ENCODE measurements around the gene ADSS2. TPM values are rescaled to one million over a fixed set of nuclear protein-coding genes. Genes with fewer than 3 reads are reported as not detected.

ADSS2 gene
- total RNA-seq, 1 experiment from 2014 or later: 53.1 TPM

DNA sequence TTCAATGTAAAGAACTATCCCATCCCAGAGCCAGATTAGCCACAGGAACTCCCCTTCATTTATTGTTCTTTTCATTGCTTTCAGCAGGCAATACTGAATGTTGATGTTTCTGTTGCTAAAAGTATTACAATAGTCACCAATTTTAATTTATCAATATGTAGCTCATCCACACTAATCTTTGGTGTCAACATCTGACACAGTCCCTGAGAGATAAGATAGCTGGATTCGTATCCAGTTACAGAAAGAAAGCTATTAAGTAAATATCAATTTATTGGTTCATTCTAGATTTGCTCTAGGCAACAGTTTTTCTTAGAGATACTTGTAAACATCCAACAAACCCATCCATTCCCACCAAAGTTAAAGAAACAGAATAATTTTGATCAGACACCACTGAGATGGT lies 4.7 kb downstream of the ADSS2 start:
- no peak for DNase-seq (ENCODE audit: low read depth)

DNA sequence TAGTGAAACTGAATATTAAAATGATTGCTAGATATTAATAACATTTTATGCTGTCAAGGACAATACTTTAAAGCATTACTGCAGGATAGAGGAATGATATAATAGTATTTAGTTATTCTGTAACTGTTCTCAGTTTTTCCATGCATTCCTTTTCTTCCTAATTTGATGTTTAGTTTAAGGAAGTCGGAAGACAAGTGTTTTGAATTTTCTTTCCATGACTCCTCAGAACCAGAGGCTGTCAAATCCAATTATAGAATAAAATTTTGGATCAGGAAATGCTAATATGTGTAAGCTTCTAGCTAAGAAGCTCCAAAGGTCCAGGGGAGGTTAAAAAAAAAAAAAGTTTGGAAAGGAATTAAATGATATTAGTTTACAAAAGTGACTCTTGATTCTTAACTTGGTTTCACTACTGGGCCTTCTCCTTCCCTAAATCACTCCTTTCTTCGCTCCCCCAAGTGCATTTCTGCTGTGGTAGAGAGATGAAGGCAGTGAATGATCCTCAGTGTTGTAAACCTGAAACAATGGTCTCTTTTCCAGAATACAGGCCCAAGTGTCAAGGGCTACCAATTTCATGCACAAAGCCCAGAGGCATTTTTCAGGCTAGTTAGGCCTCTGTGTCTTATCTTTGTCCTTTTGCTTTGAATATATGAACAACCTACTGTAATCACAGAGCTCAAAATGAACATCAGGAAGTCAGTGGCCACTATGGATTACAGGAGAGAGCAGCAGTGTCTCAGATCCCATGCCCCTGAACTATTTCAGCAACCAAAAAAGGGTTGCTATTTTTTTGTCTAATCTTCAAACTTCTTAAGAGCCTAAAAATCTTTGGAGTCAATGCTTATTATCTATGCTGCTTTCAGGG lies 6.2 kb downstream of the ADSS2 start:
- DNase-seq (ENCODE audit: low read depth): no peak

DNA sequence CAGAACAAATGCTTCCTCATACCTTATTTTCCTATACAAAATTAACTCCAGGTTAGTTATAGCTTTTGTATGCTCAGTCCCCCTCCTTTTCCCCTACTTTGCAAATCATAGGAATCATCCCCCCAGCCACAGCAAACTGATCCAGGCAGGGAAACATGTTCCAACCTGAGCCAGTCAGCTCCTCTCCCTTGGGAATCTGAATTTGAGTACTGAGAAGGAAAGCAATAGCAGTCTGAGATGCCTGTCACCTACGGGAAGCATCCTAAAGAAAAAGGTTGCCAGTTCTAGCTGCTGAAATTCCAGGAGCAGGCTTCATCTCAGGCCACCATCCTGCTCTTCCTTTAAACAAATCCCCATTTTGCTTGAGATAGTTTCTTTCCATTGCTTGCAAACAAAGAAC lies 6.9 kb downstream of the ADSS2 start:
- DNase-seq (ENCODE audit: low read depth): no peak

DNA sequence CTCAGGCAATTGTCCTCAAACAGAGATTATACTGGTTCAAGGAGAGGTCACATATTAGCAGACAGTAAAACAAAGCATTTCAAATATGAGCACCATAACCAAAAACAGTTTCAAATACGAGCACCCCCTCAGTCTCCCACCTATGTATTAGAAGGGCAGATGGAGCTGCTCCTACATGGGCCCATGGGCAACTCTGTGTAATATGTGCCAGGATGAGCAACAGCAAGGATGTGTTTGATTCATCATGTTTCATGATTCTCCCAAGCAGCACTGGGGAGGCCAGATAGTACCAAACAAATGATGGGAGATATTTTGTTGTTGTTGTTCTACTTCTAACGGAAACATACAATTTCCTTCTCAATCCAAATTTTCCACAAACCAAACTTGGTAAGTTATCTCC lies 8.9 kb downstream of the ADSS2 start:
- DNase-seq (ENCODE audit: low read depth): no peak

DNA sequence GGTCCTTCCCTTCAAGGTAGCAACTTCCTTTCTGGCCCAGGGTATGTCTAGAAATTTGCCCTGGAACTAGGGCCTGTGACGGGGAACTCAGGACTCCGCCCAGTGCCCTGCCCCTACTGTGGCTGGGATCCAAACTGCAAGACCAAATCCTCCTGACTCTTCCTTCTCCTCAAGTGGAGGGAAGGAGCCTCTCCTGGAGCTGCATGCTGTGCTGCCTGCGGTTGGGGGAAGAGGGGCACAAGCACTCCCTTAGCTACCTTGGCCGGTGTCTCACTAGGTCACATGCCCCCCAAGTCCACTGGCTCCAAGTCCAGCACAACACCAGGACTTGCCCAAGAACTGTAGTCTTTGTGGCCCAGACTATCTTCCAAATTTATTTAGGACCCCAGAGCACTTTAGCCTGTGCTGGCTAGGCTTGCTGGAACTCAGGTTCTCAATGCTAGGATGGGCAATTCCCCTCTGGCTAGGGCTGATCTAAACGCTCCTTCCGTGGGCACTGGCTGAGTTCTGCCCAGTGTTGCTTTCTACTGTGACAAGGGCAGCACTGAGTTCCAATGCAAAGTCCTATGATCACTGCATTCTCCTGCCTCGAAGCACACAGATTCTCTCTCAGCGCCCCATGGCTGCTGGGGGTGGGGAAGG lies 12.2 kb downstream of the ADSS2 start:
- no peak for DNase-seq (ENCODE audit: low read depth)

DNA sequence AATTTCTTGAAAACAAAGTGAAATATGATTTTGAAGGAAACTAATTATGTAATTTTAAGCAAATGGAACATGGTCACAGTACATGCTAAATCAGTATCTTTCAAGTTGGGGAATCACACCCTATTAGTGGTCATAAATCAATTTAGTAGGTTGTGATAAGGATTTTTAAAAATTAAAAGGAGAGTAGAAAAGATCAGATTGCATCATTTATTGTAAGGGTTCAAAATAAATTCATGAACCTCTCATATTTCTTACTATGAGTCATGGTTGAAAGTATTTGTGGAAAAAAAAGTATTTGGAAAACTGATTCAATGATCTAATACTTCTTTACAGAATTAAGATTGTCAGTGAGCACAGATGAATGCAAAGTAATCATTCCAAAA lies 14.6 kb downstream of the ADSS2 start:
- DNase-seq (ENCODE audit: low read depth): peak; percentile 27

DNA sequence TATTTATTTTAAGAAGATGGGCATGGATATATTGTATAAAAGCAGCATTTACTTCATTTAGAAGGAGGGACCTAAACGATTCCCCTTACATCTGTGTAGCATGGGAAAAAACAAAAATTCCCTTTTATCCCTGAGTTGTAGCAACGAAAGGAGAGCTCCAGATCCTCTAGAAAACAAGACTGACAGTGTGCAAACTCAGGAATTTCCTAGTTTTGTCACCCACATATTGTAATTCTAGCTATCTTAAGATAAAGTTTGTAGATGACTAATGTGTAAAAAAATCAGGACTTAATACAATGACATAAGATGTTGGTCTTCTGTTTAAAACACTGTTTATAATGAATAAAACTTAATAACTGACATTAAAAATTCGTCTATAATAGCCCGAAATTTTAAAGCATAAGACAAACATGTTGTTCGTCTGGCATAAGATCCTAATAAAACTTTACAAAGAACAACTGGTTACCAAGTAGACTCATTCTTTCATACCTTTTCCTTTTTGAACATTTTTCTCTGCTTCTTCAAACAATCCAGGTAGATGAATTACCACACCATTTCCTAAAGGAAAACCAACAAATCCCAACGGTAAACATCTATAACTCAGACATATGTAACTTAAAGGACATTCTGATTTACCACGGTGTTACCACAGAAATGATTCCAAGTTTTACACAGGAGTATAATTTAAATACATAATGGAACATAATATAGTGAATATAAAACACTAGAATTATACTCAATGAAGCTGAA lies 15.2 kb downstream of the ADSS2 start:
- DNase-seq (ENCODE audit: low read depth): peak; percentile 9

DNA sequence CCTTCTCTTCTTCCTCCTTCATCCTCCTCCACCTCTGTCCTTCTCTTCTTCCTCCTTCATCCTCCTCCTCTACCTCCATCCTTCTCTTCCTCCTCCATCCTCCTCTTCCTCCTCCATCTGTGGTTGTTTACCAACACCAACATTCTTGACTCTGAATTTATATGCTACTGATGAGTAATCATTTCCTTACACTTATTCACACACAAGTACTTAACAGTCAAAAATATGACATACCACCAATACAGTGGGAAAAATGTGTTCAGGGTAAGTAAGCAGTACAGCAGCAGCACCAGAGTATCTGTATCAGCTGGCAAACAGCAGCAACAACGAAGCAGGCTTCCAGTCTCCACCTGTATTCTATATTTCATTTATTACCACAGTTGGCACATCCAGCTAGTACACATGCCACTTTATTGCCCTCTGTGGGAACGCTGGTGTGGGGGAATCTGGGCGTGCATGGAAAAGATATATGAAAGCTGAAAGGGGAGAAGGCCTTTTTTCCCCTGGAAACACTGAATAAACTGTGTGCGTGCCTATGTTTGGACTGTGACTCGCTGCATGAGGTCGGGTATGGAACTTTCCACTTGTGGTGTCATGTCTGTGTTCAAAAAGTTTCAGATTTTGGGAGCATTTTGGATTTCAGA lies 16.0 kb downstream of the ADSS2 start:
- peak; percentile 73 for DNase-seq (ENCODE audit: low read depth)

DNA sequence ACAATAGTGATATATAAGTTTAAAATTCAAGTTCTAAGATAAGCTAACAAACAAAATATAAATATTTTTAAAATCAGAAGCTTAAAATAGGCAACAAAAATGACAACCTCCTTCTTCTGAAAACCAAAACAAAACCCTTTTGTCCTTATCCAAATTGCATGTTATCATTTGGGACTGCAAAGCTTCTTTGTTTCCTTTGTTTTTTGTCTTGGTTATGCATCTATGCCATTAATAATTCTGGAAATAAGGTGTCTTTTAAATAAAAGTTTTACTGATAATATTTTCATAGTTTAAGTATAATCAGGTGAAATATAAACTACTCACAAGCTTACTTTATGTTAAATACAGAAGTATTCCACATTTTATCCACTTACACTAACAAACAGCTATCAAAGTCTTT lies 20.5 kb downstream of the ADSS2 start:
- DNase-seq (ENCODE audit: low read depth): no peak

DNA sequence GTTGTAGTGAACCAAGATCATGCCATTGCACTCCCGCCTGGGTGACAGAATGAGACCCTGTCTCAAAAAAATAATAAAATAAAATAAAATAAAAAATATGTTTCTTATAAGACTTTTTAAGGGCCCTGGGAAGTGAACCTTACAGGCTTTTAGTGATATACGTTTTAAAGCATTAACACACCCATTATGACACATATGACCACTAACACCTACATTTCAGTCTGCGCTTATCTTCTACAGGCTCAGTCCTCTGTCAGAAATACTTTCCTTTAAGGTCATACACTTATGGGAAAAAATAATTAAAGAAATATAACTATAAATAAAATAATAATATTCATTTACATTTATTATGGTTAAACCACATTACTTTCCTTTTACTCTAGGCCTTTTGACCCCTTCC lies 21.9 kb downstream of the ADSS2 start:
- DNase-seq (ENCODE audit: low read depth): no peak

DNA sequence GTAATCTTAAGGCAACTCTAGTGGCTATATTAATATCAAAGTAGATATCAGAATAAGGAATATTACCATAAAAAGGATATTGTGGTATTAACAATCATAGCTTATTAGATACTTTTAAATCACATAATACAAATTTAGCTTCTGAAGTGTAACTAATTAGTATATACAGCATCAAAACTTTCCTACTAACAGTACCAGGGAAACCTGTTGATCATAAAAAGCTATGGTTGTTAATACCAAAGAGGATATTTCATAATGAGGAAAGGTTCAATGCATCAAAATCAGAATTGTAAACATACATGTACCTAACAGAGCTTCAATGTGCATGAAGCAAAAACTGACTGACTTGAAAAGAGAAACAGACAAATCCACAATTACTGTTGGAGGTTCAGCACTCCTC lies 24.1 kb downstream of the ADSS2 start:
- no peak for DNase-seq (ENCODE audit: low read depth)

DNA sequence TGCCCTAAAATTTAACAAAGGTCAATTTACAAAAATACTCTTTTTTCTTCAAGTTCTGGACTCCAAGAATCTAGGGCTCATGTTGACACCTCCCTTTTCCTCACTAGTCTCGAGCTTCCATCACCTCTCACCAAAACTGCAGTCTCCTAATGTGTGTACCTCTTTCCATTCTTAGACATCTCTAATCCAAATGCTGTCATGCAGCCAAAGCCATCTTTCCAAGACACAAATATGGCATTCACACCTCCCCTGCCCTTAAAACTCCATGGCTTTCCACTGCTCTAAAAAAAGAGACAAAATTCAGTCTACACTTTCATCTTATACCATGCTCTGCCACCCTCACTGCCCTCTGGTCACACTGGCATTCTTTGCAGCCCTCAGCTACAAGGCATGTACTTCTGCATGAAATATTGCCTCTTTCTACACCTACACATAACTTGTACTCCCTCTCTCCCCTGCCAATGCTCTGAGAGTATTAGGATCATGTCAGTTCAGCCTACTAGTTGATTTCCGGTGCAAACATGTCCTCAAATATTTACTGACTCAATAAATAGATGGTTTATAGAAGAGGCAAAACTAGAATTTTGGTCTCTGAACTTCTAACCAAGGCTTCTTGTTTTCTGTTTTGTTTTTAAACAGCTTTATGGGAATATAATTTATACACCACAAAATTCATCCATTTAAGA lies 26.9 kb downstream of the ADSS2 start:
- DNase-seq (ENCODE audit: low read depth): no peak

DNA sequence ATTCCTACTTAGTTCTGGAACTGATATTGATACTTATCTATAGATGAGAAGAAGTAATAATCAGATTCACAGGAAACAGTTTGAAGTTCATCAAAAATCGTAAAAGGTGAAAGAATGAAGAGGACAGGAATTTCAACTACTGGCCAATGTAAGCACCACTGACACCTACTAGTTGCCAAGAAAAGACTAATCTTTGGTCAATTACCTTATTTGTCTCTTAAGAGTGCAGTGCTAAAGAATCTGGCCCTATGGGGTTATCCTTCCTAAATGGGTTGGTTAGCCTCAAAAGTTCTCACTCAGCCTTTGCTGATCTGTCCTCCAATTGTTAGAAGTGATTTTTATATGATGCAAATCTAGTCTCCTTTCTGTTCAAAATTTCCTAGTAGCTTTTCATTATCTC lies 29.5 kb downstream of the ADSS2 start:
- no peak for DNase-seq (ENCODE audit: low read depth)

DNA sequence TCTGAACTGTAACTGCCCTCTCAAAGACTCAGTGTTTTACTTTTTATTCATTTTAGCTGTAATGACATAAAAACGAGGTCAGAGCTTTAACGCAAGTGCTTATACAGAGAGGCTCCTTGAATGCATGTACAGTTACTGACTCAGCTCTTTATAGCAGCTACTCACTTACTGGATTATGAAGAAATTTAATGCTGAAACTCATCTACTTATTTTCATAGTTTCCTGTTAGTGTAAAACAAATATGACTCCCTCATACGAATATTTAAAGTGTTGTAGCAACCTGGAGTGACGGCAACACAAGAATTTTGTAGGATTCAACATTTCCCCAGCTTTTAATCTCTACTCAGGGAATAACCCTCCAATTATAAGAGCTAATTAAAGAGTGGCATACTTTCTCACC lies 32.7 kb downstream of the ADSS2 start:
- no peak for DNase-seq (ENCODE audit: low read depth)

DNA sequence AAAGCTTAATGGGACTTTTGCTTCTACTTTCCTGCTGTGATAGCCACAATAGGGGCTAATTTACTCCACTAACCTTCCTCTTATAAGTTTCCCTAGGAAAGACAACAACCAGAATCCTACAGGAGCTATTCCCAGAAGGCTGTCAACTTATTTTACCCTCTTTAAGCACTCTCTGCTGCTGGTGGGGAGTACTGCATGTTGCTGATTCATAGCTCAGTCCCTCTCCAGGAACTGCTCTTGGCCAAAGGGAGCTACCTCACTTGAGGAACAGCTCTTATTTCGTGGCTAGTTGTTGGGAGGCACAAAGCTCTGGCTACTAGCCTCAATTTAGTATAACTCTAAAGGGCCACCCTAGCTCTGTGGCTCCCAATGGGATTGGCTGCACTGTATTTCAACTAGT lies 37.2 kb downstream of the ADSS2 start:
- peak; percentile 43 for DNase-seq (ENCODE audit: low read depth)

DNA sequence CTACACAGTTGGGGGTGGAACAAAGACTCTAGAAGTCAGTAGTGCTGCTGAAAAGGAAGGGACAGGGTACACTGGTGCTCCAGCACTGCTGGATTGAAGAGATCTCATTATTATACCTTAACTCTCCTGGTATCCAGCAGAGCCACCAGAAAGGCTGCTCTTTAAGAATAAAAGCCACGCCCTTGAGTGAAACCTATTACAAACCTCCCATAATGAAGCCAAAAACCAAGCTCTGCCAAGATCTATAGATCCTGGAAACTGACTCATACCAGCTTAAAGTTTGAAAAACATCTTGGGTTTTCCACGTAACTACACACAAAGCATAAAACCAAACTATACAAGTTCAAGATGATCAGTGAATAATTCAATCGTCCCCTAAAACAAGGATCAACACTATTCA lies 38.0 kb downstream of the ADSS2 start:
- no peak for DNase-seq (ENCODE audit: low read depth)

DNA sequence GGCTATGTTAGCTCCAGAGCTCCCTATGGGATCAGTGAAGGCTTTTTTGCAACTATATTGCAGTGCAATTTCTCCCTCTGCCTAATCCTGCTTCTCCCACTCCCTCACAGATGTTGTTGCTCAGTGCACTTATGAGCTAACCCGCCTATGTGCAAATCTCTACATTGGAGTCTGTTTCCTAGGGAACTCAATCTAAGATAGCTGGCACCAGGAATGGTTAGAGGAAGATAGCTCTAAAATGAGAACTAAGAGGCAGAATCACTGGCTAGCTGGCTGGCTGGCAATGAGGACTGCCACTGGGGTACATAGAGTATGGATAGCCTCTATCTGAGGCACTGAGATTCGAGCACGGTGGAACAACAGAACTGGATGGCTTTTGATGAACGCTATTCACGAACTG lies 39.5 kb downstream of the ADSS2 start:
- DNase-seq (ENCODE audit: low read depth): no peak

DNA sequence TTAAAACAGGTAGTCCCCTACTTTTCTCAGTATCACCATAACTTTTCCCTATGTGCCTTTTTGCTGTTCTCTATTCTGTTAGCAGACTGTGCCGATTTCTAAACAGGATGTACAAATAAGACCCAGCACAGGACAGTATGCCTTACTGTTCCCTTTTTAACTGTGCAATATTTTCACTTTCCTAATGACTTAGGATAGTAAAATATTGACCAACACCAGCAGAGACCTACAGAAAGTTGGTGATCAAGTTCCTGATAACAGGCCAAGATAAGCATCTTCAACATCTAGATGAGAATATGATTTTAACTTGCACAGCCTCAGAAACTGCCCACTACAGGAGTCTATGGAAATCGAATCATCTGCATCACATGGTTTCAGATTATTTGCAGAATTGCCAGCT lies 42.0 kb downstream of the ADSS2 start:
- DNase-seq (ENCODE audit: low read depth): no peak

DNA sequence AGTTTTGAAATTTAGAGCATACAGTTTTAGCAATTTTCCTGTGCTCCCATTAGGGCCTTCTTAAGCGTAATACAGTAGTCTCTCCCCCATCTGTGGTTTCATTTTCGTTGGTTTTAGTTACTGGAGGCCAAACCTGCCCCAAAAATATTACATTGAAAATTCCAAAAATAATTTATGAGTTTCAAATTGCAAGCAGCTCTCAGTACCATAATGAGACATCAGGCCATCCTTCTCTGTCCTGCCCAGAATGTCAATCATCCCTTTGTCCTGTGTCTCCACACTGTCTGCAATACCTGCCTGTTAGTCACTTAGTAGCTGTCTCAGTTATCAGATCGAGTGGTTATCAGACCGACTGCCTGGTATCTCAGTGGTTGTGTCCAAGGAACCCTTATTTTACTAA lies 45.4 kb downstream of the ADSS2 start:
- DNase-seq (ENCODE audit: low read depth): no peak

DNA sequence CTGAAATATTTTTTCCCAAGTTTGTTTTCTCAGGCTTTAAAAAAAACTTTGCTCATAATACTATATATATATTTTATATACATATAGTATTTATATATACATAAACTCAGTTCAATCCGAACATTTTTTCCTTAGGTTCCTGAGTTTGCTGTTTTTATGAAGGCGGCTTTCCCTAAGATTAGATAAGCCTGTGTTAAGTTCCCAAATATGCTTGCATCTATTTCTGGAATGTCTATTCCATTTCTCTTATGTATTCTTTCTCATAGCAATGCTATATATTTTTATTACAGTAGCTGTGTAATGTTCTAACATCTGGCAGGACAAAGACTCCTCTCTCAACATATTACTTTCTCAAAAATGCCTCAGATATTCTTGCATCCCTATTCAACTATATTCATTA lies 45.9 kb downstream of the ADSS2 start:
- no peak for DNase-seq (ENCODE audit: low read depth)

DNA sequence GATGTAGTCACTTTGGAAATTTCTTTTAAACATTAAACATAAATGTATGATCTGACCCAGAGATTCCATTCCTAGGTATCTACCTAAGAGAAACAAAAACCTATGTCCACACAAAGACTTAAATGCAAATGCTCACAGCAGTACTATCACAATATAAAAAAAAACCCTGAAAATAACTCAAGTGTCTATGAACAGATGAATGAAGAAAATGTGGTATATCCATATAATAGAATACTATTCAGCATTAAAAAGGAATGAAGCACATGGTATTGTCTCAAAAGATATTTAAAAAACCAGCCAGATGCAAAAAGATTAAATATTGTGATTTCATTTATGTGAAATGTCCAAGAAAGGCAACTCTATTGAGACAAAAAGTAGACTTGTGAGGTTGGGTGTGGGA lies 48.3 kb downstream of the ADSS2 start:
- no peak for DNase-seq (ENCODE audit: low read depth)
